H1 (cell line): ENCODE measurements around the gene PLCL2. TPM values are rescaled to one million over a fixed set of nuclear protein-coding genes. Genes with fewer than 3 reads are reported as not detected.

ENCODE experiments used
- ATF2 ChIP-seq: IDR thresholded peaks from 2 replicates; pipeline ENCODE4 v1.6.1; 2012; ENCODE audit warnings: low read length, inconsistent platforms
- CTBP2 ChIP-seq: IDR thresholded peaks from 2 replicates; pipeline ENCODE4 v1.7.0; 2011; ENCODE audit warnings: borderline replicate concordance, mild to moderate bottlenecking, moderate library complexity, mixed read lengths, low read length; ENCODE audit not compliant: insufficient read depth, insufficient read length
- POLR2A ChIP-seq, 2 experiments: IDR thresholded peaks; 1 replicate in 1 of 2; 2 replicates in 1 of 2; pipeline ENCODE4 v1.6.1; 2011; ENCODE audit warnings: low read depth in 2 of 2, low read length in 2 of 2, mild to moderate bottlenecking in 2 of 2; ENCODE audit errors: control extremely low read depth in 1 of 2
- TCF12 ChIP-seq: IDR thresholded peaks from 2 replicates; pipeline ENCODE4 v1.6.1; 2011; ENCODE audit warnings: low read depth, mild to moderate bottlenecking, low read length
- polyA plus RNA-seq, 7 experiments: library from polyadenylated mRNA; depleted of rRNA in 3 of 7; stranded (reverse) in 5 of 7; unstranded in 2 of 7; fragments of >200 nt in 5 of 7; fragments of 200-250 nt in 2 of 7; gene quantifications; 1 replicate in 5 of 7; 2 replicates in 1 of 7; 4 replicates in 1 of 7; pipeline versions ENCODE4 v1.2.1 to v1.2.3, GENCODE V29; 2011 to 2013; ENCODE audit warnings: missing spikeins in 2 of 7, mixed read lengths in 2 of 7
- total RNA-seq: library from RNA; stranded (reverse); fragmentation: NEBNext Ultra II Directional; extraction: Animal tissue kit (Norgen Biotek cat#: 25700); gene quantifications from 2 replicates; pipeline ENCODE4 v1.2.1, GENCODE V29; 2021

Gene PLCL2
- total and polyA plus RNA-seq, 2 of the 8 experiments (the other 6 are each of a cell fraction or from before 2014, with no cell fraction given): 3.5 to 6.8 TPM

DNA sequence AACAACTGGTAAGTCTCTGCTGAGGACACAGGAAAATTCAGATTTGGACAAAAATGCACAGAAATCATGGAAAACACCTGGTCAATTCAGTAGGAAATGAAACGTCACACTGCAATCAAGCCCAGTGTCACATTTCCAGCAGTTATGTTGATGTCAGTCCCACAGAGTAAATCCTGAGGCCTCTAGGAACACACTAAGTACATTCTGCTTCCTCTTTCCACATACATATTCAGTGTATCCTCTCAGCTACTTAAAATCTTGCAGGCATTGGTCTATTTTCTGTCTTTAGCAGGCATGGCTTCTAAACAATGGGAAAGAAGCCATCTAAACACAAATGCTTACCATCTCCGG lies 207.8 kb downstream of the PLCL2 start (continued):
- TF ChIP-seq ATF2: no peak
- no peak for TF ChIP-seq TCF12
- no peak for TF ChIP-seq CTBP2
- no peak for TF ChIP-seq POLR2A (IDR thresholded peaks at IDR 0.05; ENCODE audit: control extremely low read depth in 1 of 2, low read depth in 2 of 2, low read length in 2 of 2)
